K562 (cell line): Measurements from ENCODE around the gene BSCL2. TPM values are rescaled to one million over a fixed set of nuclear protein-coding genes. Genes with fewer than 3 reads are reported as not detected.

Source experiments
- ARID1B ChIP-seq: fragments of 450-650 bp; IDR thresholded peaks from 2 replicates; pipeline ENCODE4 v1.6.1; 2016; ENCODE audit warnings: antibody characterized with exemption, mild to moderate bottlenecking, inconsistent platforms
- CCNT2 ChIP-seq: IDR thresholded peaks from 2 replicates; pipeline ENCODE4 v1.6.1; 2011; ENCODE audit warnings: borderline replicate concordance, low read depth, mild to moderate bottlenecking, moderate library complexity, mixed read lengths, low read length; ENCODE audit not compliant: insufficient read length; ENCODE audit errors: extremely low read depth
- ETS1 ChIP-seq: conservative IDR thresholded peaks from 2 replicates; pipeline ENCODE4 v1.6.1; 2011; ENCODE audit warnings: low read depth, mild to moderate bottlenecking, low read length; ENCODE audit not compliant: control insufficient read depth
- EZH2 ChIP-seq: IDR thresholded peaks from 2 replicates; pipeline ENCODE4 v1.6.1; 2012; ENCODE audit warnings: low read depth, mild to moderate bottlenecking, inconsistent platforms, low read length, borderline replicate concordance
- MBD1 ChIP-seq: fragments of 250-450 bp; sonication (Bioruptor Pico); IDR thresholded peaks from 2 replicates; pipeline ENCODE4 v1.8.0; 2022; ENCODE audit warnings: inconsistent platforms
- MXD1 ChIP-seq: fragments of 250-450 bp; sonication (Bioruptor Pico); IDR thresholded peaks from 2 replicates; pipeline ENCODE4 v1.8.0; 2021; ENCODE audit warnings: borderline replicate concordance, mild to moderate bottlenecking, moderate library complexity; ENCODE audit not compliant: poor library complexity, severe bottlenecking
- NR3C1 ChIP-seq: sonication (generic); formaldehyde crosslinking; IDR thresholded peaks from 2 replicates; pipeline ENCODE4 v1.8.1; 2022; ENCODE audit warnings: missing genetic modification reagents
- PCBP2 ChIP-seq: fragments of 200-400 bp; formaldehyde crosslinking; IDR thresholded peaks from 2 replicates; pipeline ENCODE4 v1.6.1; 2018; ENCODE audit warnings: low read length, low read depth, mild to moderate bottlenecking, moderate library complexity; ENCODE audit not compliant: poor library complexity, severe bottlenecking
- PHTF2 ChIP-seq: fragments of 250-450 bp; sonication (Bioruptor Pico); IDR thresholded peaks from 2 replicates; pipeline ENCODE4 v1.5.0; 2021; ENCODE audit warnings: mild to moderate bottlenecking
- RAD21 ChIP-seq, 2 experiments: fragments of 250-450 bp in 1 of 2; fragments of 450-650 bp in 1 of 2; sonication (Bioruptor Pico) in 1 of 2; formaldehyde crosslinking in 1 of 2; IDR thresholded peaks in 1 of 2; conservative IDR thresholded peaks in 1 of 2; 2 replicates each; pipeline versions ENCODE4 v1.4.0 to v1.8.0; 2020 to 2022; ENCODE audit warnings: mild to moderate bottlenecking in 2 of 2, moderate library complexity in 1 of 2
- RBM34 ChIP-seq: fragments of 200-400 bp; formaldehyde crosslinking; IDR thresholded peaks from 2 replicates; pipeline ENCODE4 v1.6.1; 2018; ENCODE audit warnings: low read length, borderline replicate concordance; ENCODE audit not compliant: insufficient read depth
- RFX7 ChIP-seq: fragments of 250-450 bp; sonication (Bioruptor Pico); IDR thresholded peaks from 2 replicates; pipeline ENCODE4 v1.5.1; 2021; ENCODE audit warnings: mild to moderate bottlenecking
- STAG1 ChIP-seq: sonication (generic); formaldehyde crosslinking; IDR thresholded peaks from 2 replicates; pipeline ENCODE4 v1.5.0; 2020; ENCODE audit warnings: missing genetic modification reagents, borderline replicate concordance
- TAL1 ChIP-seq: fragments of 450-650 bp; IDR thresholded peaks from 2 replicates; pipeline ENCODE4 v1.6.1; 2016; ENCODE audit warnings: mild to moderate bottlenecking
- THAP7 ChIP-seq: fragments of 250-450 bp; sonication (Bioruptor Pico); IDR thresholded peaks from 2 replicates; pipeline ENCODE4 v1.5.0; 2021
- TRIM28 ChIP-seq: fragments of 450-650 bp; IDR thresholded peaks from 2 replicates; pipeline ENCODE4 v1.6.1; 2017
- ZBTB17 ChIP-seq: fragments of 450-650 bp; formaldehyde crosslinking; IDR thresholded peaks from 2 replicates; pipeline ENCODE4 v1.4.0; 2020; ENCODE audit warnings: mild to moderate bottlenecking
- ZNF165 ChIP-seq: fragments of 250-450 bp; sonication (Bioruptor Pico); IDR thresholded peaks from 2 replicates; pipeline ENCODE4 v1.4.0; 2020; ENCODE audit warnings: borderline replicate concordance
- ZNF239 ChIP-seq: fragments of 250-450 bp; sonication (Bioruptor Pico); IDR thresholded peaks from 2 replicates; pipeline ENCODE4 v1.4.0; 2020; ENCODE audit warnings: mild to moderate bottlenecking
- ZNF512 ChIP-seq: IDR thresholded peaks from 2 replicates; pipeline ENCODE4 v1.6.1; 2016; ENCODE audit warnings: missing genetic modification characterization, missing compliant biosample characterization
- polyA plus RNA-seq, 8 experiments: library from polyadenylated mRNA; depleted of rRNA in 4 of 8; stranded (reverse) in 5 of 8; unstranded in 3 of 8; fragments of >200 nt; fragmentation: Nextera tagmentation in 2 of 8; fragmentation: Illumina TruSeq in 1 of 8; extraction: Ambion mirVana in 2 of 8; extraction: Trizol in 1 of 8; gene quantifications; 2 replicates each; pipeline versions ENCODE4 v1.2.1 to v1.2.3, GENCODE V29; 2011 to 2014; ENCODE audit warnings: inconsistent platforms in 1 of 8, missing spikeins in 1 of 8
- total RNA-seq, 7 experiments: library from RNA; depleted of rRNA in 6 of 7; stranded (reverse); fragments of >200 nt in 6 of 7; fragmentation: Illumina TruSeq in 2 of 7; extraction: Trizol in 2 of 7; gene quantifications; 2 replicates each; pipeline versions ENCODE4 v1.2.1 to v1.2.3, GENCODE V29; 2011 to 2021; ENCODE audit warnings: low replicate concordance in 1 of 7
- TF ChIP-seq, protein P1 (sequence below): fragments of 250-450 bp; sonication (Bioruptor Pico); IDR thresholded peaks from 2 replicates; pipeline ENCODE4 v1.4.0; 2020

BSCL2 gene
- total and polyA plus RNA-seq, 9 of the 15 experiments (the other 6 are each of a cell fraction or from before 2014, with no cell fraction given) = 18.9 to 51.7 (median 35.2) TPM

DNA sequence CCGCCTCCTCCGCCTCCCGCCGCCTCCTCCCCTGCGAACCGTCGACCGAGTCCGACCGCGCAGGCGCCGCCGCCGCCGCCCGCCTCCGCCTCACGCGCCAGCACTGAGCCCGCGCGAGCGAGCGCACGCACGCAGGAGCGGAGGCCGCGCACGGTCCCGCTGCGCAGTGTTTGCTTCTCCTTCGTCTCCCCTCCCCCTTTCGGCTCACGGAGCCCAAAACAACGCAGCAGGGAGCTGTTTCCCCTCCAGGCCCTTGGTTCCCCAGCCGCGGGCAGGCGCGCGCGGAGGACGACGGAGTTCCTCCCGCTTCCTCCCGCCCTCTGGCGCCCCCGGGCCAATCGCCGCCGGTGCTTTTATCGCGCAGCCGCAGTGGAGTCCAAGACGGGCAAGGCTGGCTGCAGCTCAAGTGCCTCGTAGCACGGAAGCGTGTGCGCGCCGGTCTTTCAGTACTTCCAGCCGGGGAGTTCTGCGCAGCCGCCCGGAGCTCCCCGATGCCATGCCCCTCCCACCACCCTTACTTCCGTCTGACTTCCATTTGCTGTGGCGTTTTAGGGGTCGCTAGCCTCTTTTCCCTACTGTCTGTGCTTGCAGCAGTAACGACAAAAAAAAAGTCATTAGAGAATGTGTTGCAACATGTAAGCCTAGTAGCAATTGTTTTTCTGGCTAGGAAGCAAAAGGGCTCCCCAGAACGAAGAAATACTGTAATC lies 20.1 kb upstream of the BSCL2 start, which contains the start of gene HNRNPUL2 (continued):
- no peak for TF ChIP-seq PCBP2
- peak; percentile 77; the same call in 1 of the 2 replicates for TF ChIP-seq ZBTB17 (CRISPR knock-in tag)
- TF ChIP-seq TRIM28 = no peak
- no peak; the same call in 1 of the 2 replicates for TF ChIP-seq ARID1B
- TF ChIP-seq NR3C1 (CRISPR knock-in tag) = 0 out of 2 replicates have a peak, but pooled peaks have one; percentile 81
- no peak for TF ChIP-seq PHTF2 (CRISPR knock-in tag)
- TF ChIP-seq, protein P1, sequence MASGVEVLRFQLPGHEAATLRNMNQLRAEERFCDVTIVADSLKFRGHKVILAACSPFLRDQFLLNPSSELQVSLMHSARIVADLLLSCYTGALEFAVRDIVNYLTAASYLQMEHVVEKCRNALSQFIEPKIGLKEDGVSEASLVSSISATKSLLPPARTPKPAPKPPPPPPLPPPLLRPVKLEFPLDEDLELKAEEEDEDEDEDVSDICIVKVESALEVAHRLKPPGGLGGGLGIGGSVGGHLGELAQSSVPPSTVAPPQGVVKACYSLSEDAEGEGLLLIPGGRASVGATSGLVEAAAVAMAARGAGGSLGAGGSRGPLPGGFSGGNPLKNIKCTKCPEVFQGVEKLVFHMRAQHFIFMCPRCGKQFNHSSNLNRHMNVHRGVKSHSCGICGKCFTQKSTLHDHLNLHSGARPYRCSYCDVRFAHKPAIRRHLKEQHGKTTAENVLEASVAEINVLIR (CRISPR knock-in tag) = no peak
- no peak for TF ChIP-seq EZH2
- TF ChIP-seq RBM34 = no peak
- peak; percentile 31; the same call in 1 of the 2 replicates for TF ChIP-seq ETS1
- no peak for TF ChIP-seq STAG1
- TF ChIP-seq CCNT2 = peak; percentile 93
- no peak for TF ChIP-seq ZNF165 (CRISPR knock-in tag)
- no peak for TF ChIP-seq TAL1
- no peak for TF ChIP-seq MXD1
- TF ChIP-seq ZNF512 (tag) = no peak
- TF ChIP-seq ZNF239 = peak; percentile 11; the same call in 1 of the 2 replicates
- peak; percentile 85; the same call in 1 of the 2 replicates for TF ChIP-seq THAP7 (CRISPR knock-in tag)
- no peak for TF ChIP-seq RFX7 (CRISPR knock-in tag)
- TF ChIP-seq MBD1 (CRISPR knock-in tag) = no peak
- TF ChIP-seq RAD21 (CRISPR knock-in tag; conservative IDR thresholded peaks at IDR 0.05 in 1 of 2, IDR thresholded peaks at IDR 0.05 in 1 of 2) = no peak
